H9 (cell line): Measurements from ENCODE around the gene GPD1L. TPM values are rescaled to one million over a fixed set of nuclear protein-coding genes. Genes with fewer than 3 reads are reported as not detected.

ENCODE experiments used
- DNase-seq: peaks from one replicate; pipeline ENCODE4 v3.0.0-alpha.2; 2017
- H2AFZ ChIP-seq: one replicate; pipeline ENCODE4 v1.6.1; 2013; ENCODE audit warnings: mild to moderate bottlenecking, low read length, control low read depth, moderate library complexity
- H2AK5ac ChIP-seq: 2 replicates; pipeline ENCODE4 v1.6.1; 2013; ENCODE audit warnings: low read length, control low read depth, mixed read lengths; ENCODE audit not compliant: insufficient read length
- H2BK120ac ChIP-seq: one replicate; pipeline ENCODE4 v1.6.1; 2013; ENCODE audit warnings: low read depth, mild to moderate bottlenecking, low read length, control low read depth, inconsistent platforms; ENCODE audit not compliant: poor library complexity, severe bottlenecking
- H2BK12ac ChIP-seq: 2 replicates; pipeline ENCODE4 v1.6.1; 2013; ENCODE audit warnings: low read length, control low read depth, mixed read lengths, low read depth; ENCODE audit not compliant: insufficient read length
- H2BK15ac ChIP-seq: 2 replicates; pipeline ENCODE4 v1.6.1; 2013; ENCODE audit warnings: low read depth, low read length, control low read depth
- H2BK20ac ChIP-seq: one replicate; pipeline ENCODE4 v1.6.1; 2013; ENCODE audit warnings: low read depth, mild to moderate bottlenecking, low read length, control low read depth, inconsistent platforms; ENCODE audit not compliant: poor library complexity, severe bottlenecking
- H2BK5ac ChIP-seq: 2 replicates; pipeline ENCODE4 v1.6.1; 2013; ENCODE audit warnings: low read length, control low read depth, mixed read lengths; ENCODE audit not compliant: insufficient read length
- H3K14ac ChIP-seq: 2 replicates; pipeline ENCODE4 v1.6.1; 2013; ENCODE audit warnings: low read length, control low read depth; ENCODE audit not compliant: insufficient read depth
- H3K18ac ChIP-seq: 2 replicates; pipeline ENCODE4 v1.6.1; 2013; ENCODE audit warnings: low read depth, mild to moderate bottlenecking, mixed read lengths, low read length, control low read depth; ENCODE audit not compliant: insufficient read length
- H3K23ac ChIP-seq: 2 replicates; pipeline ENCODE4 v1.6.1; 2013; ENCODE audit warnings: low read length, control low read depth, mixed read lengths, low read depth; ENCODE audit not compliant: insufficient read length
- H3K23me2 ChIP-seq: 2 replicates; pipeline ENCODE4 v1.6.1; 2013; ENCODE audit warnings: low read depth, mild to moderate bottlenecking, mixed read lengths, low read length, control low read depth; ENCODE audit not compliant: insufficient read length, poor library complexity, severe bottlenecking
- H3K27ac ChIP-seq: 2 replicates; pipeline ENCODE4 v1.5.1; 2013; ENCODE audit warnings: low read length, control low read depth, mixed read lengths, low read depth; ENCODE audit not compliant: insufficient read length
- H3K27me3 ChIP-seq: 2 replicates; pipeline ENCODE4 v1.6.1; 2013; ENCODE audit warnings: low read length, control low read depth, inconsistent platforms; ENCODE audit not compliant: insufficient read depth
- H3K4ac ChIP-seq: 2 replicates; pipeline ENCODE4 v1.6.1; 2013; ENCODE audit warnings: low read depth, mild to moderate bottlenecking, control low read depth, inconsistent platforms, low read length, moderate library complexity
- H3K4me1 ChIP-seq: 2 replicates; pipeline ENCODE4 v1.6.1; 2013; ENCODE audit warnings: low read length, control low read depth, inconsistent platforms; ENCODE audit not compliant: insufficient read depth
- H3K4me2 ChIP-seq: 2 replicates; pipeline ENCODE4 v1.6.1; 2013; ENCODE audit warnings: low read length, control low read depth, mixed read lengths; ENCODE audit not compliant: insufficient read length, insufficient read depth
- H3K56ac ChIP-seq: 2 replicates; pipeline ENCODE4 v1.6.1; 2013; ENCODE audit warnings: low read depth, mild to moderate bottlenecking, mixed read lengths, low read length, control low read depth; ENCODE audit not compliant: insufficient read length
- H3K79me1 ChIP-seq: 2 replicates; pipeline ENCODE4 v1.6.1; 2013; ENCODE audit warnings: low read depth, mild to moderate bottlenecking, moderate library complexity, low read length, control low read depth, inconsistent platforms; ENCODE audit not compliant: insufficient read depth, poor library complexity, severe bottlenecking
- H3K79me2 ChIP-seq: 2 replicates; pipeline ENCODE4 v1.6.1; 2013; ENCODE audit warnings: low read length, control low read depth, inconsistent platforms; ENCODE audit not compliant: insufficient read depth
- H3K9ac ChIP-seq: 2 replicates; pipeline ENCODE4 v1.6.1; 2013; ENCODE audit warnings: low read length, control low read depth, mixed read lengths; ENCODE audit not compliant: insufficient read length; ENCODE audit errors: extremely low read depth
- H3K9me3 ChIP-seq: one replicate; pipeline ENCODE4 v1.6.1; 2013; ENCODE audit warnings: low read depth, low read length, inconsistent platforms; ENCODE audit not compliant: control insufficient read depth
- H3T11ph ChIP-seq: one replicate; pipeline ENCODE4 v1.6.1; 2013; ENCODE audit warnings: mild to moderate bottlenecking, low read length, control low read depth, inconsistent platforms
- H4K20me1 ChIP-seq: one replicate; pipeline ENCODE4 v1.6.1; 2013; ENCODE audit not compliant: control insufficient read depth, insufficient read length, insufficient read depth
- H4K5ac ChIP-seq: 2 replicates; pipeline ENCODE4 v1.6.1; 2013; ENCODE audit warnings: low read depth, mild to moderate bottlenecking, mixed read lengths, low read length, control low read depth; ENCODE audit not compliant: insufficient read length
- H4K8ac ChIP-seq: replicated peaks from 2 replicates; pipeline ENCODE4 v1.6.1; 2013; ENCODE audit warnings: low read length, control low read depth, mixed read lengths, low read depth; ENCODE audit not compliant: insufficient read length
- H4K91ac ChIP-seq: 2 replicates; pipeline ENCODE4 v1.6.1; 2013; ENCODE audit warnings: low read depth, mild to moderate bottlenecking, moderate library complexity, mixed read lengths, low read length, control low read depth; ENCODE audit not compliant: insufficient read length
- H3K27ac Mint-ChIP-seq, 3 experiments: 2 replicates in 2 of 3; 3 replicates in 1 of 3; pipeline ENCODE4 v1.8.0; 2020 to 2021; ENCODE audit warnings: mixed read lengths in 3 of 3, mild to moderate bottlenecking in 1 of 3, moderate library complexity in 1 of 3
- H3K27me3 Mint-ChIP-seq: 2 replicates; pipeline ENCODE4 v1.8.0; 2021; ENCODE audit warnings: low read depth, mild to moderate bottlenecking, moderate library complexity, mixed read lengths
- H3K36me3 Mint-ChIP-seq, 3 experiments: 2 replicates in 2 of 3; 3 replicates in 1 of 3; pipeline ENCODE4 v1.8.0; 2020 to 2021; ENCODE audit warnings: low read depth in 3 of 3, mixed read lengths in 3 of 3; ENCODE audit not compliant: insufficient read depth in 1 of 3
- H3K4me1 Mint-ChIP-seq, 2 experiments: 2 replicates each; pipeline ENCODE4 v1.8.0; 2020; ENCODE audit warnings: mixed read lengths in 2 of 2
- H3K4me3 Mint-ChIP-seq, 2 experiments: 2 replicates in 1 of 2; 3 replicates in 1 of 2; pipeline ENCODE4 v1.8.0; 2020 to 2021; ENCODE audit warnings: mild to moderate bottlenecking in 2 of 2, mixed read lengths in 2 of 2, moderate library complexity in 1 of 2
- H3K9me3 Mint-ChIP-seq, 2 experiments: 2 replicates in 1 of 2; 3 replicates in 1 of 2; pipeline ENCODE4 v1.8.0; 2020; ENCODE audit warnings: mild to moderate bottlenecking in 2 of 2, mixed read lengths in 2 of 2, moderate library complexity in 1 of 2
- CTCF ChIP-seq: fragments of 200-600 bp; sonication (generic); conservative IDR thresholded peaks from 3 replicates; pipeline ENCODE4 v1.8.0; 2021; ENCODE audit warnings: antibody characterized with exemption, mild to moderate bottlenecking
- WGBS: extraction: QIAGEN DNeasy Blood & Tissue Kit; methylation state at CpG from one replicate; pipeline ENCODE4 v1.1.7; 2013; ENCODE audit warnings: missing lambda C conversion rate, low lambda C conversion rate, mixed read lengths; ENCODE audit not compliant: insufficient read length; ENCODE audit errors: extremely low coverage; 5-methylcytosine and 5-hydroxymethylcytosine counted together
- total RNA-seq: library from RNA; stranded (reverse); gene quantifications from 2 replicates; pipeline ENCODE4 v1.2.1, GENCODE V29; 2021

GPD1L gene
- total RNA-seq, 1 experiment from 2014 or later, result 3.7 TPM

GRCh38 chr3:32089476-32089875, 16.9 kb upstream of the GPD1L start:
- H3K23ac ChIP-seq, result no peak overlapping the region
- no peak overlapping the region for H4K5ac ChIP-seq
- no peak overlapping the region for H2AK5ac ChIP-seq
- H2BK20ac ChIP-seq, result no peak overlapping the region
- H3K27ac ChIP-seq, result no peak overlapping the region
- DNase-seq, result no peak
- H3K36me3 Mint-ChIP-seq, result no peaks in the 10 kb centered on the region
- peaks cover 0 to 6% of the 10 kb centered on the region in 2 experiments; a peak in 3 of 5 replicates for H3K9me3 Mint-ChIP-seq
- peaks cover 4% of the 10 kb centered on the region for H3K9me3 ChIP-seq
- H3K27me3 ChIP-seq, result no peaks in the 10 kb centered on the region
- no peaks in the 10 kb centered on the region for H4K20me1 ChIP-seq
- H3K4me1 Mint-ChIP-seq, result no peaks in the 10 kb centered on the region
- no peak overlapping the region for H2AFZ ChIP-seq
- H4K91ac ChIP-seq, result no peak overlapping the region
- H3K27me3 Mint-ChIP-seq, result peaks cover under 1% of the 10 kb centered on the region
- H3K14ac ChIP-seq, result no peak overlapping the region
- H3K9ac ChIP-seq, result no peak overlapping the region
- H3K4me3 Mint-ChIP-seq, result no peak overlapping the region
- H4K8ac ChIP-seq, result no peak overlapping the region
- H3K4me2 ChIP-seq, result no peak overlapping the region
- H3K79me2 ChIP-seq, result no peaks in the 10 kb centered on the region
- no peak overlapping the region for H3K56ac ChIP-seq
- no peak overlapping the region for H2BK15ac ChIP-seq
- H3K18ac ChIP-seq, result no peak overlapping the region
- H2BK5ac ChIP-seq, result no peak overlapping the region
- no peak overlapping the region for H3T11ph ChIP-seq
- H3K4ac ChIP-seq, result no peak overlapping the region
- TF ChIP-seq CTCF, result no peak
- H3K27ac Mint-ChIP-seq, result no peak overlapping the region
- no peaks in the 10 kb centered on the region for H3K79me1 ChIP-seq
- no peak overlapping the region for H2BK12ac ChIP-seq
- H3K23me2 ChIP-seq, result no peaks in the 10 kb centered on the region
- WGBS, result no CpG with 5 or more reads among the region's 6 CpGs
- no peaks in the 10 kb centered on the region for H3K4me1 ChIP-seq
- H2BK120ac ChIP-seq, result no peak overlapping the region
